GM23338 (cell line): ENCODE results near the gene DUSP7. TPM values are rescaled to one million over a fixed set of nuclear protein-coding genes. Genes with fewer than 3 reads are reported as not detected.

Experiments
- ATAC-seq: fragments of 200-7000 bp; cut with Tn5 transposase; 3 replicates; pipeline ENCODE4 v1.9.1; 2020
- DNase-seq: peaks from one replicate; pipeline ENCODE4 v3.0.0-alpha.2; 2015; ENCODE audit warnings: low spot score
- H2AFZ ChIP-seq: fragments of 200-600 bp; sonication (generic); 2 replicates; pipeline ENCODE4 v1.8.0; 2016; ENCODE audit warnings: antibody characterized with exemption, mild to moderate bottlenecking, moderate library complexity
- H3F3A ChIP-seq: fragments of 200-600 bp; sonication (generic); replicated peaks from 2 replicates; pipeline ENCODE4 v1.8.0; 2017; ENCODE audit warnings: antibody characterized with exemption, mixed run types, low read depth
- H3K27ac ChIP-seq: fragments of 200-600 bp; sonication (generic); 2 replicates; pipeline ENCODE4 v1.6.1; 2016; ENCODE audit warnings: low read depth
- H3K27me3 ChIP-seq: fragments of 200-600 bp; sonication (generic); 2 replicates; pipeline ENCODE4 v1.8.0; 2016; ENCODE audit warnings: mild to moderate bottlenecking, mixed run types, moderate library complexity; ENCODE audit not compliant: insufficient read depth
- H3K36me3 ChIP-seq: fragments of 200-600 bp; sonication (generic); 2 replicates; pipeline ENCODE4 v1.8.0; 2016; ENCODE audit warnings: mild to moderate bottlenecking; ENCODE audit not compliant: insufficient read depth
- H3K4me1 ChIP-seq: fragments of 200-600 bp; sonication (generic); 2 replicates; pipeline ENCODE4 v1.8.0; 2016; ENCODE audit warnings: mild to moderate bottlenecking, moderate library complexity; ENCODE audit not compliant: insufficient read depth
- H3K4me2 ChIP-seq: fragments of 200-600 bp; sonication (generic); 2 replicates; pipeline ENCODE4 v1.7.1; 2017; ENCODE audit warnings: mixed run types
- H3K4me3 ChIP-seq: fragments of 200-600 bp; sonication (generic); 2 replicates; pipeline ENCODE4 v1.6.1; 2016; ENCODE audit warnings: mixed run types
- H3K79me2 ChIP-seq: fragments of 200-600 bp; sonication (generic); replicated peaks from 2 replicates; pipeline ENCODE4 v1.8.0; 2017; ENCODE audit warnings: mild to moderate bottlenecking; ENCODE audit not compliant: insufficient read depth
- H3K9me2 ChIP-seq: fragments of 200-600 bp; sonication (generic); 2 replicates; pipeline ENCODE4 v1.8.0; 2017; ENCODE audit not compliant: insufficient read depth
- H4K20me1 ChIP-seq: fragments of 200-600 bp; sonication (generic); replicated peaks from 2 replicates; pipeline ENCODE4 v1.8.0; 2017; ENCODE audit warnings: mild to moderate bottlenecking; ENCODE audit not compliant: insufficient read depth
- H3K27ac Mint-ChIP-seq: 2 replicates; pipeline ENCODE4 v1.8.0; 2020; ENCODE audit warnings: inconsistent platforms, mild to moderate bottlenecking, moderate library complexity, mixed read lengths
- H3K27me3 Mint-ChIP-seq: 3 replicates; pipeline ENCODE4 v1.8.0; 2022; ENCODE audit warnings: low read depth, mild to moderate bottlenecking, moderate library complexity, mixed read lengths, inconsistent platforms; ENCODE audit not compliant: insufficient read depth, poor library complexity
- H3K36me3 Mint-ChIP-seq: 3 replicates; pipeline ENCODE4 v1.8.0; 2021; ENCODE audit warnings: low read depth, mild to moderate bottlenecking, inconsistent platforms, moderate library complexity, mixed read lengths
- H3K4me1 Mint-ChIP-seq: 3 replicates; pipeline ENCODE4 v1.8.0; 2020; ENCODE audit warnings: mild to moderate bottlenecking, inconsistent platforms, mixed read lengths
- H3K4me3 Mint-ChIP-seq: 3 replicates; pipeline ENCODE4 v1.8.0; 2021; ENCODE audit warnings: moderate library complexity, mild to moderate bottlenecking, inconsistent platforms, mixed read lengths
- H3K9me3 Mint-ChIP-seq: 3 replicates; pipeline ENCODE4 v1.8.0; 2020; ENCODE audit warnings: moderate library complexity, mild to moderate bottlenecking, inconsistent platforms, mixed read lengths
- CREB1 ChIP-seq: fragments of 250-450 bp; sonication (Bioruptor Pico); IDR thresholded peaks from 2 replicates; pipeline ENCODE4 v1.5.0; 2020; ENCODE audit warnings: low read depth, mild to moderate bottlenecking, moderate library complexity
- CTCF ChIP-seq, 2 experiments: fragments of 200-600 bp in 1 of 2; sonication (generic) in 1 of 2; conservative IDR thresholded peaks; 2 replicates each; pipeline versions ENCODE4 v1.5.1 to v1.6.1; 2016 to 2017; ENCODE audit warnings: antibody characterized with exemption in 2 of 2, low read depth in 2 of 2, mild to moderate bottlenecking in 2 of 2, moderate library complexity in 1 of 2
- ETS1 ChIP-seq: IDR thresholded peaks from 2 replicates; pipeline ENCODE4 v1.6.1; 2016; ENCODE audit warnings: antibody characterized with exemption
- EZH2phosphoT487 ChIP-seq: fragments of 200-600 bp; sonication (generic); IDR thresholded peaks from one replicate; pipeline ENCODE4 v1.8.1; 2018; ENCODE audit warnings: antibody characterized with exemption; ENCODE audit not compliant: unreplicated experiment
- JUNB ChIP-seq: IDR thresholded peaks from one replicate; pipeline ENCODE4 v1.6.1; 2016; ENCODE audit warnings: antibody characterized with exemption; ENCODE audit not compliant: unreplicated experiment
- NANOG ChIP-seq: IDR thresholded peaks from 2 replicates; pipeline ENCODE4 v1.6.1; 2016; ENCODE audit warnings: antibody characterized with exemption, borderline replicate concordance
- STAT1 ChIP-seq: IDR thresholded peaks from one replicate; pipeline ENCODE4 v1.6.1; 2016; ENCODE audit warnings: antibody characterized with exemption; ENCODE audit not compliant: unreplicated experiment
- ZNF331 ChIP-seq: fragments of 250-450 bp; sonication (Bioruptor Pico); IDR thresholded peaks from 2 replicates; pipeline ENCODE4 v1.5.0; 2020; ENCODE audit warnings: low read depth, mild to moderate bottlenecking, moderate library complexity
- ZNF462 ChIP-seq: fragments of 250-450 bp; sonication (Bioruptor Pico); IDR thresholded peaks from 2 replicates; pipeline ENCODE4 v1.5.0; 2020; ENCODE audit warnings: mild to moderate bottlenecking, moderate library complexity
- polyA plus RNA-seq: library from polyadenylated mRNA; unstranded; fragments of >200 nt; fragmentation: Nextera tagmentation; extraction: Ambion mirVana; gene quantifications from 2 replicates; pipeline ENCODE4 v1.2.1, GENCODE V29; 2016
- total RNA-seq: library from RNA; depleted of rRNA; stranded (reverse); fragments of >200 nt; shearing (Covaris generic); gene quantifications from 2 replicates; pipeline ENCODE4 v1.2.3, GENCODE V29; 2014

The DUSP7 gene
- total and polyA plus RNA-seq, 2 experiments from 2014 or later = 5.6 to 14.7 TPM

GRCh38 chr3:52089691-52090090 lies 33.3 kb upstream of the DUSP7 start:
- ATAC-seq (no peak), DNase-seq (no peak)
- TF ChIP-seq ETS1 (no peak), JUNB (no peak)
- no peak overlapping the region for H3K4me3 ChIP-seq
- peaks cover 21% of the 10 kb centered on the region; the same call in 2 of the 3 replicates for H3K4me1 Mint-ChIP-seq
- H3K9me3 Mint-ChIP-seq = no peaks in the 10 kb centered on the region
- H3K27ac ChIP-seq = no peak overlapping the region
- H3K36me3 ChIP-seq = no peaks in the 10 kb centered on the region; the same call in 1 of the 2 replicates
- no peaks in the 10 kb centered on the region; the same call in 1 of the 2 replicates for H4K20me1 ChIP-seq
- no peaks in the 10 kb centered on the region for H3K27me3 ChIP-seq
- no peak overlapping the region for H2AFZ ChIP-seq
- H3K9me2 ChIP-seq = no peaks in the 10 kb centered on the region
- no peaks in the 10 kb centered on the region for H3K79me2 ChIP-seq
- peaks cover 4% of the 10 kb centered on the region; the same call in 1 of the 3 replicates for H3K36me3 Mint-ChIP-seq
- no peak overlapping the region for H3K4me3 Mint-ChIP-seq
- H3K27me3 Mint-ChIP-seq = peaks cover 6% of the 10 kb centered on the region
- H3K27ac Mint-ChIP-seq = no peak overlapping the region
- H3K4me1 ChIP-seq = no peaks in the 10 kb centered on the region
- no peaks in the 10 kb centered on the region for H3F3A ChIP-seq
- H3K4me2 ChIP-seq = no peak overlapping the region

- Histone ChIP-seq H3F3A (no peaks in the 10 kb centered on the region), H3K27me3 (no peaks in the 10 kb centered on the region), H3K79me2 (no peaks in the 10 kb centered on the region), H3K4me3 (no peak overlapping the region), H3K27ac (no peak overlapping the region), H3K9me2 (no peaks in the 10 kb centered on the region), H3K36me3 (no peaks in the 10 kb centered on the region; the same call in 1 of the 2 replicates), H2AFZ (no peak overlapping the region), H3K4me2 (no peak overlapping the region), H3K4me1 (no peaks in the 10 kb centered on the region), H4K20me1 (peaks cover under 1% of the 10 kb centered on the region; the same call in 1 of the 2 replicates)
- H3K4me1 Mint-ChIP-seq = peaks cover 21% of the 10 kb centered on the region; the same call in 2 of the 3 replicates
- ATAC-seq (no peak), DNase-seq (no peak)
- H3K4me3 Mint-ChIP-seq = no peak overlapping the region
- no peak overlapping the region for H3K27ac Mint-ChIP-seq
- no peaks in the 10 kb centered on the region for H3K9me3 Mint-ChIP-seq
- H3K36me3 Mint-ChIP-seq = peaks cover 3% of the 10 kb centered on the region; the same call in 1 of the 3 replicates
- H3K27me3 Mint-ChIP-seq = peaks cover 6% of the 10 kb centered on the region
- TF ChIP-seq STAT1 (no peak), NANOG (no peak), JUNB (no peak), EZH2phosphoT487 (no peak), CREB1 (no peak), ZNF462 (no peak), CTCF (conservative IDR thresholded peaks at IDR 0.05; ENCODE audit: low read depth in 2 of 2) (no peak), ZNF331 (CRISPR knock-in tag) (no peak)
Measured at GRCh38 chr3:52088445-52089367, 32.3 kb upstream of the DUSP7 start.
